PFSK-1 (cell line): ENCODE data around the gene LRBA.

Source experiments
- FOXP2 ChIP-seq: optimal IDR thresholded peaks from 2 replicates; pipeline ENCODE3; 2011; ENCODE audit warnings: borderline replicate concordance, control low read depth, inconsistent platforms; ENCODE audit not compliant: insufficient read depth; ENCODE audit errors: extremely low read length, extremely low read depth
- TAF1 ChIP-seq: IDR thresholded peaks from 2 replicates; pipeline ENCODE4 v1.6.1; 2012; ENCODE audit warnings: low read length, control low read depth, borderline replicate concordance; ENCODE audit not compliant: insufficient read depth
- TF ChIP-seq, protein P1 (sequence below), 2 experiments: IDR thresholded peaks; 2 replicates each; pipeline versions ENCODE4 v1.6.1 to v1.8.0; 2011 to 2012; ENCODE audit warnings: low read depth in 2 of 2, low read length in 2 of 2, control low read depth in 1 of 2, inconsistent platforms in 1 of 2, mild to moderate bottlenecking in 1 of 2, moderate library complexity in 1 of 2; ENCODE audit not compliant: insufficient read depth in 1 of 2

DNA sequence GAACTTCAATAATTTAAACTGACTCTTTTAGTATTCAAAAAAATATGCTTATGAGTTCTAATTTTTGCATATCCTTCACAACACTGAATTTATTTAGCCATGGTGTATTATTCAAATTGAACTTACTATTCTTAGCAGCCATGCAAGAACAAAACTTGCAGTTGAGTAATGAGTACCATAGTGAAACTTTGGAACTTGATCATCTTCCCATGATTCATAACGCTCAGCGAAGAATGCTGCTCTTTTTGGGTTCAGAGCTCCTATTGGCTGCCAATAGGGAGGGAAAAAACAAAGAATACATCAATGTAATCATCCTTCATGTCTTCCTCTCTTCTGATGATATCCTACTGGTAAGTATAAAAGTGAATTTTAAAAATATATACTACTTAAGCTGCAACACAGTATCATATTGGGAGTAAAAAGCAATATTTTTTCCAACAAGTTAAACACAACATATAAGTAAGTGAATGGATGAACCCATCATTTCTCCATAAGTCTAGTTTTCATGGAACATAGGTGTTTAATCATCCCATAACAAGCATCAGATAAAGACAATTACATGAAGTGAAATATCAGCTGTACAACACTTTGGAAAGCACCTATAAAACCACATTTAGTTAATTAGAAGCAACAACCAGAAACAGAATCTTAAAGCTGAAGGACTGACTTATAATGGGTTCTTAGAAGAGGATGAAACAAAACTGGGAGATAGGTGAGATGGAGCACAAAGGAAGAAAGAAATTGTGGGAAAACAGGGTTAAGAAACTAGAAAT, 578.3 kb downstream of the LRBA start:
- TF ChIP-seq TAF1: no peak
- TF ChIP-seq, protein P1, sequence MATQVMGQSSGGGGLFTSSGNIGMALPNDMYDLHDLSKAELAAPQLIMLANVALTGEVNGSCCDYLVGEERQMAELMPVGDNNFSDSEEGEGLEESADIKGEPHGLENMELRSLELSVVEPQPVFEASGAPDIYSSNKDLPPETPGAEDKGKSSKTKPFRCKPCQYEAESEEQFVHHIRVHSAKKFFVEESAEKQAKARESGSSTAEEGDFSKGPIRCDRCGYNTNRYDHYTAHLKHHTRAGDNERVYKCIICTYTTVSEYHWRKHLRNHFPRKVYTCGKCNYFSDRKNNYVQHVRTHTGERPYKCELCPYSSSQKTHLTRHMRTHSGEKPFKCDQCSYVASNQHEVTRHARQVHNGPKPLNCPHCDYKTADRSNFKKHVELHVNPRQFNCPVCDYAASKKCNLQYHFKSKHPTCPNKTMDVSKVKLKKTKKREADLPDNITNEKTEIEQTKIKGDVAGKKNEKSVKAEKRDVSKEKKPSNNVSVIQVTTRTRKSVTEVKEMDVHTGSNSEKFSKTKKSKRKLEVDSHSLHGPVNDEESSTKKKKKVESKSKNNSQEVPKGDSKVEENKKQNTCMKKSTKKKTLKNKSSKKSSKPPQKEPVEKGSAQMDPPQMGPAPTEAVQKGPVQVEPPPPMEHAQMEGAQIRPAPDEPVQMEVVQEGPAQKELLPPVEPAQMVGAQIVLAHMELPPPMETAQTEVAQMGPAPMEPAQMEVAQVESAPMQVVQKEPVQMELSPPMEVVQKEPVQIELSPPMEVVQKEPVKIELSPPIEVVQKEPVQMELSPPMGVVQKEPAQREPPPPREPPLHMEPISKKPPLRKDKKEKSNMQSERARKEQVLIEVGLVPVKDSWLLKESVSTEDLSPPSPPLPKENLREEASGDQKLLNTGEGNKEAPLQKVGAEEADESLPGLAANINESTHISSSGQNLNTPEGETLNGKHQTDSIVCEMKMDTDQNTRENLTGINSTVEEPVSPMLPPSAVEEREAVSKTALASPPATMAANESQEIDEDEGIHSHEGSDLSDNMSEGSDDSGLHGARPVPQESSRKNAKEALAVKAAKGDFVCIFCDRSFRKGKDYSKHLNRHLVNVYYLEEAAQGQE (IDR thresholded peaks at IDR 0.05; ENCODE audit: insufficient read depth in 1 of 2, low read depth in 2 of 2, low read length in 2 of 2): no peak
- no peak for TF ChIP-seq FOXP2
